GM12801 (cell line): ENCODE measurements around the gene CDH13.

ENCODE experiments used
- TF ChIP-seq, protein P1 (sequence below): IDR thresholded peaks from one replicate; pipeline ENCODE4 v1.5.1; 2011; ENCODE audit warnings: control low read depth; ENCODE audit not compliant: insufficient read length; ENCODE audit errors: extremely low read depth

Gene CDH13

GRCh38 chr16:82626791-82627261 lies at the start of gene CDH13:
TSS of gene CDH13 (plus strand) at chr16:82626969.
- TF ChIP-seq, protein P1, sequence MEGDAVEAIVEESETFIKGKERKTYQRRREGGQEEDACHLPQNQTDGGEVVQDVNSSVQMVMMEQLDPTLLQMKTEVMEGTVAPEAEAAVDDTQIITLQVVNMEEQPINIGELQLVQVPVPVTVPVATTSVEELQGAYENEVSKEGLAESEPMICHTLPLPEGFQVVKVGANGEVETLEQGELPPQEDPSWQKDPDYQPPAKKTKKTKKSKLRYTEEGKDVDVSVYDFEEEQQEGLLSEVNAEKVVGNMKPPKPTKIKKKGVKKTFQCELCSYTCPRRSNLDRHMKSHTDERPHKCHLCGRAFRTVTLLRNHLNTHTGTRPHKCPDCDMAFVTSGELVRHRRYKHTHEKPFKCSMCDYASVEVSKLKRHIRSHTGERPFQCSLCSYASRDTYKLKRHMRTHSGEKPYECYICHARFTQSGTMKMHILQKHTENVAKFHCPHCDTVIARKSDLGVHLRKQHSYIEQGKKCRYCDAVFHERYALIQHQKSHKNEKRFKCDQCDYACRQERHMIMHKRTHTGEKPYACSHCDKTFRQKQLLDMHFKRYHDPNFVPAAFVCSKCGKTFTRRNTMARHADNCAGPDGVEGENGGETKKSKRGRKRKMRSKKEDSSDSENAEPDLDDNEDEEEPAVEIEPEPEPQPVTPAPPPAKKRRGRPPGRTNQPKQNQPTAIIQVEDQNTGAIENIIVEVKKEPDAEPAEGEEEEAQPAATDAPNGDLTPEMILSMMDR = no peak

GRCh38 chr16:82580298-82580890 lies 46.4 kb upstream of the CDH13 start:
- TF ChIP-seq, protein P1 = no peak

DNA sequence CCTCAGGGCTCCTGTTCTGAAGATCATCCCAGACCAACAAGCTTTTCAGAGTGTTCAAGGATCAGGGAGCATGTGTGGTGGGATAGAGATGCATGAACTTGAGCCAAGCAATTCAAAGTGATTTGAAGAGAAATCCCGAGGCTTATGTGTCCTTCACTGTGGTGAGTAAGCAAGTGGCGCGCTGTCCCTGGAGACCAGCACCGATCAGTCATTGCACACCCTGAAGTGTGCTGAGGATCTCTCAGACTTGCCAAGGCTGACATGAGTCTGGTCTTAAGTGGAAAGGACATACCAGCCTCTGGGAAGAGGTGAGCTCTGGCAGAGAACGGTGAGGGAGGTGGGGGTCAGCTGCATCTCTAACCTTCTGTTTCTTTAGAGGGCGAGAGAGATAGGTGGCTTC lies 43.8 kb upstream of the CDH13 start:
- TF ChIP-seq, protein P1 = no peak

GRCh38 chr16:82583422-82583821 lies 43.3 kb upstream of the CDH13 start:
- TF ChIP-seq, protein P1 = no peak

DNA sequence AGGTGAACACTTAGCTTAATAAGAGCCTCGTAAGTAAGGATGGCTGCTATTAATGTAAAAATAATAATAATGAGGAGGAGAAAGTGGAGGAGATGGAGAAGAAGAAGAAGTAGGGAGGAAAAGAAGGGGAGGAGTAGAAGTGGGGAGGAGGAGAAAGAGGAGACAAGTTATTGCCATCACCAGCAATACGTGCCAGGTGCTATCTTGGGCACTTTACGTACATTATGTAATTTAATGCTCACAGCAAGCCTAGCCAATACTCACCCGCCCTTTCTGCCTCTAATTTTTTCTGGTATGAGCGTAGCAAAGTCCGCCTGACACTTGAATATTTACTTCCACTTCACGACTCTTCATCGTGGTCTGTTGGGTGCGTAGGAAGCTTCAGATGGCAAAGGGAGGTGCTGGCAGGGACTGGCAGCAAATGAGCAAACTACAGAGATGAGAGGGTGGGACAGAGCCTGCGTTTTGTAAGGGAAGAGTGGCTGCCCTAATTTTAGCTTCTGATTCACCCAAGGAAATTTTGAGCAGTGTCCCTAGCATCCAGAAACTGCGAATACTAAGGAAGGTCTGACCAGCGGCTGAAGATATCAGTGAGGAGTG lies 42.1 kb upstream of the CDH13 start:
- TF ChIP-seq, protein P1 = no peak

- TF ChIP-seq, protein P1 = no peak
Measured at GRCh38 chr16:82585675-82586074, 41.1 kb upstream of the CDH13 start.

DNA sequence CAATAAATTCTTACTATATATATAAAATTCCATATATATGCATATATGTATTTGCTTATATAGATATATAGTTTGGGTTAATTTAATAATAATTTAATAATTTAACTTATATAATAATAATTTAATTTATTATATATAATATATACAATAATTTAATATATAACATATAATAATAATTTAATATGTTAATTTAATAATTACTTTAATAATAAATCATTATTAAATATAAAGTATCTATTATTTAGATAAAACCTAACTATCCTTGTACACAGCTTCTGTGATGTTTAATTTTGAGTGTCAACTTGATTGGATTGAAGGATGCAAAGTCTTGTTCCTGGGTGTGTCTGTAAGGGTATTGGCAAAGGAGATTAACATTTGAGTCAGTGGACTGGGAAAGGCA lies 40.6 kb upstream of the CDH13 start:
- TF ChIP-seq, protein P1 = no peak
